GM10248 (cell line): ENCODE data around the gene MAML3.

Experiments
- CTCF ChIA-PET: fragments of 300-600 bp; sonication (Branson Sonifier 250); formaldehyde crosslinking; extraction: SDS; loops from one replicate; lab custom pipeline; 2021; ENCODE audit warnings: antibody characterized with exemption; lab: Yijun Ruan, JAX
- POLR2A ChIA-PET: fragments of 350-650 bp; sonication (Branson Sonifier 250); formaldehyde crosslinking; extraction: SDS; loops from one replicate; lab custom pipeline; 2020; ENCODE audit warnings: antibody characterized with exemption; lab: Yijun Ruan, JAX
- DNase-seq: peaks from one replicate; pipeline ENCODE4 v3.0.0; 2012; ENCODE audit errors: extremely low spot score
- CTCF ChIP-seq: IDR thresholded peaks from 2 replicates; pipeline ENCODE4 v1.5.1; 2012; ENCODE audit warnings: mild to moderate bottlenecking, low read depth; ENCODE audit errors: extremely low read depth, missing control alignments, control extremely low read depth

Gene MAML3

GRCh38 chr4:139760567-139760966 lies 393.4 kb downstream of the MAML3 start:
- DNase-seq: no peak
- ChIA-PET POLR2A (no interaction called here), CTCF (interaction anchor here (1.5 to 1.8 kb wide), 2 partner anchors 11 to 16 kb away, joined by 3 to 4 read pairs; no protein-coding TSS in a partner anchor)
- no peak for TF ChIP-seq CTCF

- no peak for DNase-seq
- ChIA-PET CTCF (interaction anchor here (1.3 kb wide), 1 partner anchor 40 kb away, joined by 3 read pairs; no protein-coding TSS in a partner anchor), POLR2A (no interaction called here)
- TF ChIP-seq CTCF: no peak
Observed at GRCh38 chr4:139759097-139759496, 394.9 kb downstream of the MAML3 start.

DNA sequence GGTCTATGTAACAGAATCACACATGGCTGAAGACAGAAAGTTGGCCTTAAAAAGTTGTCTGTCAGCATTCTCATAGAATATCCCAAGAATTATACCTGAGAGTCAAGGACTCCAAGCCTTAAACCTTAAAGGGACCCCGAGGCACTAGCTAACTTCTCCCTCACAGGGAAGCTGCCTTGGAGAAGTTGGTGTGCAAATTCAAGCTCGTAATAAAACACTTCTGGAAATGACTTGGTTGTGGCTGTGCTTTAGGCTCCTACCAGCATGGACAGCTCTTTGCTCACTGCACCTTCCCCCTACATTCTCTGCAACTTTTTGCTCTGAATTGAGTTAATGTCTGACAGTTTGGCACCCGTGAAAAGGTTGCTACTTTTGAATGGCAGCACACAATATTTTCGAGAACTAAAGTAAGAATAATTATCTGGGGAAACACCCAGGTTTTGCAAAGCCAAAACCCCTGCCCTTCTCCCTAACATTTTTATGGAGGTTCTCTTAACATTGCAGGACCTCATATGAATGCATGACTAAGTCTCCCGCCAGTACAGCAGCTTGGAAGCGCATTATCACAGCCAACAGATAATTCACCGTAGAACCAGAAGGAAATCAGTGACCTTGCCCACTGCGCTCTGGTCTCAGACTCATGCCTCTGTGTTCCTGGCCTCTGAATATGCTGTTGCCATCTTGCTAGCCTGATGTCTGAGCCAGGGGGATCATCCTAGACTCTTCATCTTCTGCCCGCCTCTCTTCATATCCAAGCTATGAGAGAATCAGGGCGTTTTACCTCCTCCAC lies 397.4 kb downstream of the MAML3 start:
- no peak for TF ChIP-seq CTCF
- DNase-seq: no peak
- ChIA-PET POLR2A (no interaction called here), CTCF (interaction anchor here (1.0 kb wide), 1 partner anchor 22 kb away, joined by 3 read pairs; no protein-coding TSS in a partner anchor)

DNA sequence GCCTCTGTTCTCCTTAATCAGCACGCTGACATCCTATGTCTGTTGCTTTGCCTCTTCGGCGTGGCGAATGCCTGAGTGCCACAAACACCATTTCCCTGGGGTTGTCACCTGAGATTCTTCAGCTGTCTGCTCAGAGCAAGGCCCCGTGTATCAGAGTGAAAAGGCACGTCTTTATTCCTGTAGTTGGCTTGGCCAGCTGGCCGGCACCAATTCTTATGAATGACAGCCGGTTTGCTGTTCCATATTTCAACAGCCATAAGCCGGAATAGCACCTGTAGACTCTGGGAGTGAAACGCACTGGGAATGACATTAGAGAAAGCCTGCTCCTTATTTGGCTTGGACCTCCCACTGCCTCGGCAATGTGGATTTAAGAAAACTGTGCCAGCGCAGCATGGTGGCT lies 399.0 kb downstream of the MAML3 start:
- TF ChIP-seq CTCF: no peak
- ChIA-PET POLR2A (no interaction called here), CTCF (no interaction called here)
- DNase-seq: no peak

DNA sequence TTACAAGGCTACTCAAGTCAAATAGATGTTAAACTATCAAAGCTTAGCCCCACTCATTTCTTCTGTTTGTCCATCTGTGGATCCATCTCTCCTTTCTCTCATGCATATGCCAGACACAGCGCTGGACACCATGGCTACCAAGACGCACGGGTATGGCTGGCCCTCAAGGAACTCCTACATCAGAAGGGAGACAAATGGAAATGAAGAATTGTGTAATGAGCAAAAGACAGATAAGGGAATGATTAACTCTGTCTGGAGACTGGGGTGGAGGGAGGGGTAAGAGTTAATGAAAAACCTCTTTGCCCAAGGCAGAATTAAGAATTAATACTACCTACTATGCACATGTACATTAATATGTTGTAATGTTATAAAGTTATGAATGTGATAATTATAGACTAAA lies 400.3 kb downstream of the MAML3 start:
- ChIA-PET POLR2A (no interaction called here), CTCF (no interaction called here)
- no peak for TF ChIP-seq CTCF
- no peak for DNase-seq

DNA sequence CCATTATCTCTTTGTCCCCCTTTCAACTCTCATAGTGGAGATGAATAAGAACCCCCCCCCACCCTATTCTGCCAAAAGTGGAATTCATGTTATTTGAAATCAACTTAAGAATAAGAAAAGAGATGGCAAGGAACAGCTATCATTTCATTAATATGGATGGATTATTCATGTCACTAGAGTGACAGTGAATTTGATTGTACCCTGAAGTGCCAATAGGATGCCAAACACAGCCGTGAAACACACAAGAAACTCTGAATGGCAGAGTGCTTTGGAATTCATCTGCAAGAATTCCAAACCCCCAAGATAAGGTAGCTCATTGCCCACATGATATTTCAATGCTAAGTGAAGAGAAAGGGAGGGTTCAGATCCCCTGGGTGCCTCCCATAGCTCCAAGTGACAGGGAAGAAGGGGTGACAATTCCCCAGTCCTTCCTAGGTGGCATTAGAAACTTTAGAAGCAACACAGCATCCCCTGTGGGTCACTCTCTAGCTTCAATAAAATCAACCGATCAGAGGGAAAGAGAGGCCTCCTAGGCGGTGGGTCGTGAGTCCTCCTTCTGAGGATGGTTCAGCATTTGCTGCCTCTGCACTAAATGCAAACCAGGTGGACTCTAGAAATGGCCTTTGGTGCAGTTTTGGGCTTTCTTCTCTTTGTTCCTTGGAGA lies 404.0 kb downstream of the MAML3 start:
- ChIA-PET CTCF (interaction anchor here (1.1 to 2.3 kb wide), 2 partner anchors 11 to 12 kb away, joined by 3 to 10 read pairs; no protein-coding TSS in a partner anchor), POLR2A (interaction anchor here (0.6 kb wide), 1 partner anchor 592 kb away, joined by 4 read pairs; no protein-coding TSS in a partner anchor)
- DNase-seq: no peak
- no peak for TF ChIP-seq CTCF
